NCI-H2081 (cell line): ENCODE measurements around the gene TRDMT1.

Source experiments
- DNase-seq, 2 experiments: peaks; one replicate each; lab custom pipeline; 2025; lab: John Stamatoyannopoulos, UW

The TRDMT1 gene

GRCh38 chr10:17098012-17098411 is 103.5 kb downstream of the TRDMT1 start:
- no peak for DNase-seq
